IMR-90 (cell line): Measurements from ENCODE around the gene RYK. TPM values are rescaled to one million over a fixed set of nuclear protein-coding genes. Genes with fewer than 3 reads are reported as not detected.

Experiments used
- ATAC-seq: fragments of 200-7000 bp; cut with Tn5 transposase; 2 replicates; pipeline ENCODE4 v1.9.1; 2020; ENCODE audit warnings: low read depth, mild to moderate bottlenecking, moderate library complexity
- BruUV-seq: library from RNA; stranded (reverse); fragments of 400-500 nt; replicated peaks from 2 replicates; lab custom pipeline; 2021; lab: Mats Ljungman, UMichigan
- CTCF ChIA-PET: fragments of 300-600 bp; formaldehyde crosslinking; extraction: SDS; loops from one replicate; lab custom pipeline; 2021; ENCODE audit warnings: antibody characterized with exemption; lab: Yijun Ruan, JAX
- POLR2A ChIA-PET: fragments of 300-600 bp; sonication (Branson Sonifier 250); formaldehyde crosslinking; loops from one replicate; lab custom pipeline; 2022; ENCODE audit warnings: antibody characterized with exemption; ENCODE audit not compliant: unreplicated experiment; lab: Charles Lee
- DNase-seq: peaks from one replicate; pipeline ENCODE4 v3.0.0; 2013
- H2AFZ ChIP-seq: replicated peaks from 2 replicates; pipeline ENCODE3; 2013; ENCODE audit warnings: low read length, mild to moderate bottlenecking; ENCODE audit not compliant: poor library complexity
- H2AK5ac ChIP-seq: 2 replicates; pipeline ENCODE4 v1.6.1; 2013; ENCODE audit warnings: low read depth, low read length, inconsistent platforms
- H2AK9ac ChIP-seq: replicated peaks from 2 replicates; pipeline ENCODE3; 2013; ENCODE audit warnings: mild to moderate bottlenecking, low read depth, low read length, moderate library complexity; ENCODE audit not compliant: poor library complexity
- H2BK120ac ChIP-seq: 2 replicates; pipeline ENCODE4 v1.6.1; 2013; ENCODE audit warnings: low read depth, low read length, inconsistent platforms
- H2BK15ac ChIP-seq: 3 replicates; pipeline ENCODE4 v1.6.1; 2013; ENCODE audit warnings: low read depth, low read length, inconsistent platforms
- H2BK20ac ChIP-seq: 2 replicates; pipeline ENCODE4 v1.6.1; 2013; ENCODE audit warnings: low read depth, mild to moderate bottlenecking, inconsistent platforms, low read length, moderate library complexity
- H2BK5ac ChIP-seq: 2 replicates; pipeline ENCODE4 v1.6.1; 2013; ENCODE audit warnings: mild to moderate bottlenecking, low read depth, low read length, inconsistent platforms; ENCODE audit not compliant: poor library complexity, severe bottlenecking
- H3K14ac ChIP-seq: replicated peaks from 2 replicates; pipeline ENCODE4 v1.6.1; 2013; ENCODE audit warnings: low read depth, low read length, inconsistent platforms
- H3K18ac ChIP-seq: 2 replicates; pipeline ENCODE4 v1.6.1; 2013; ENCODE audit warnings: low read depth, low read length, control low read depth
- H3K23ac ChIP-seq: 2 replicates; pipeline ENCODE4 v1.6.1; 2013; ENCODE audit warnings: low read depth, low read length, inconsistent platforms
- H3K27ac ChIP-seq: 2 replicates; pipeline ENCODE4 v1.5.1; 2013; ENCODE audit warnings: mild to moderate bottlenecking, control low read depth, low read length; ENCODE audit not compliant: insufficient read depth
- H3K27me3 ChIP-seq: 2 replicates; pipeline ENCODE4 v1.6.1; 2013; ENCODE audit warnings: low read length; ENCODE audit not compliant: control insufficient read depth, insufficient read depth
- H3K36me3 ChIP-seq: 2 replicates; pipeline ENCODE4 v1.6.1; 2013; ENCODE audit warnings: low read length, mixed read lengths; ENCODE audit not compliant: control insufficient read depth, insufficient read depth
- H3K4ac ChIP-seq: 2 replicates; pipeline ENCODE4 v1.6.1; 2013; ENCODE audit warnings: low read depth, low read length, inconsistent platforms
- H3K4me1 ChIP-seq: 2 replicates; pipeline ENCODE4 v1.6.1; 2013; ENCODE audit warnings: low read length, mixed read lengths; ENCODE audit not compliant: control insufficient read depth, insufficient read depth
- H3K4me2 ChIP-seq: 2 replicates; pipeline ENCODE4 v1.6.1; 2013; ENCODE audit warnings: low read depth, mild to moderate bottlenecking, control low read depth, low read length, moderate library complexity
- H3K4me3 ChIP-seq: 2 replicates; pipeline ENCODE4 v1.5.1; 2013; ENCODE audit warnings: low read depth, mild to moderate bottlenecking, control low read depth, low read length, moderate library complexity; ENCODE audit not compliant: insufficient read depth
- H3K56ac ChIP-seq: 2 replicates; pipeline ENCODE4 v1.6.1; 2013; ENCODE audit warnings: low read length, inconsistent platforms; ENCODE audit not compliant: insufficient read depth; ENCODE audit errors: extremely low read depth
- H3K79me1 ChIP-seq, 2 experiments: 2 replicates each; pipeline ENCODE4 v1.6.1; 2013; ENCODE audit warnings: low read length in 2 of 2, inconsistent platforms in 1 of 2, low read depth in 1 of 2
- H3K9ac ChIP-seq: 2 replicates; pipeline ENCODE4 v1.6.1; 2013; ENCODE audit warnings: low read depth, low read length, control low read depth
- H3K9me1 ChIP-seq: 2 replicates; pipeline ENCODE4 v1.6.1; 2013; ENCODE audit warnings: low read length, inconsistent platforms; ENCODE audit not compliant: insufficient read depth
- H3K9me3 ChIP-seq: 2 replicates; pipeline ENCODE4 v1.6.1; 2013; ENCODE audit warnings: low read length; ENCODE audit not compliant: control insufficient read depth, insufficient read depth
- H4K20me1 ChIP-seq: 2 replicates; pipeline ENCODE4 v1.6.1; 2013; ENCODE audit warnings: low read length, inconsistent platforms; ENCODE audit not compliant: insufficient read depth
- H4K5ac ChIP-seq: 2 replicates; pipeline ENCODE4 v1.6.1; 2013; ENCODE audit warnings: mild to moderate bottlenecking, low read depth, low read length, control low read depth
- H4K8ac ChIP-seq, 2 experiments: 2 replicates each; pipeline ENCODE4 v1.6.1; 2013; ENCODE audit warnings: low read depth in 2 of 2, low read length in 2 of 2, control low read depth in 1 of 2, inconsistent platforms in 1 of 2
- H4K91ac ChIP-seq: 2 replicates; pipeline ENCODE4 v1.6.1; 2013; ENCODE audit warnings: low read depth, low read length, inconsistent platforms; ENCODE audit not compliant: insufficient read depth
- BHLHE40 ChIP-seq: fragments of 150-350 bp; IDR thresholded peaks from 2 replicates; pipeline ENCODE4 v1.6.1; 2016; ENCODE audit warnings: mild to moderate bottlenecking, low read depth, low read length
- CHD1 ChIP-seq: IDR thresholded peaks from 2 replicates; pipeline ENCODE4 v1.6.1; 2012; ENCODE audit warnings: low read depth, low read length, improper control_type of control experiment
- MAFK ChIP-seq: IDR thresholded peaks from 2 replicates; pipeline ENCODE4 v1.6.1; 2012; ENCODE audit warnings: low read depth, low read length, improper control_type of control experiment
- NFE2L2 ChIP-seq: fragments of 150-350 bp; IDR thresholded peaks from 2 replicates; pipeline ENCODE4 v1.6.1; 2016; ENCODE audit warnings: low read depth, mild to moderate bottlenecking, low read length
- POLR2A ChIP-seq: IDR thresholded peaks from 2 replicates; pipeline ENCODE4 v1.6.1; 2012; ENCODE audit warnings: mild to moderate bottlenecking, low read depth, low read length
- RAD21 ChIP-seq: IDR thresholded peaks from 2 replicates; pipeline ENCODE4 v1.6.1; 2012; ENCODE audit warnings: low read length, improper control_type of control experiment
- RCOR1 ChIP-seq: IDR thresholded peaks from 2 replicates; pipeline ENCODE4 v1.6.1; 2012; ENCODE audit warnings: mild to moderate bottlenecking, low read length, improper control_type of control experiment; ENCODE audit not compliant: insufficient replicate concordance
- SMC3 ChIP-seq: fragments of 150-350 bp; IDR thresholded peaks from 2 replicates; pipeline ENCODE4 v1.6.1; 2016; ENCODE audit warnings: low read depth, mild to moderate bottlenecking, antibody characterized with exemption, low read length, moderate library complexity
- WGBS, 2 experiments: methylation state at CpG; one replicate each; pipeline versions ENCODE4 v1.1.5 to v1.1.7; 2013; ENCODE audit warnings: missing lambda C conversion rate in 2 of 2; ENCODE audit not compliant: insufficient read length in 1 of 2; ENCODE audit errors: extremely low coverage in 2 of 2; 5-methylcytosine and 5-hydroxymethylcytosine counted together
- dilution Hi-C: fragments of 300-500 bp; cut with HindIII; formaldehyde crosslinking; loops from one replicate; pipeline ENCODE4 v1.14.3; 2018; ENCODE audit warnings: low sequenced_read_pairs; ENCODE audit not compliant: unreplicated experiment
- in situ Hi-C: fragments of 300-500 bp; cut with MboI; formaldehyde crosslinking; loops from 3 replicates; pipeline ENCODE4 v1.14.3; 2019; ENCODE audit warnings: low sequenced_read_pairs, inconsistent platforms, mixed read lengths
- intact Hi-C: fragments of 100-400 bp; cut with micrococcal nuclease; formaldehyde crosslinking; loops from 2 replicates; pipeline ENCODE4 v1.10.0; 2022
- polyA plus RNA-seq, 3 experiments: library from polyadenylated mRNA; depleted of rRNA; stranded (reverse); fragments of >200 nt; gene quantifications; 2 replicates each; pipeline ENCODE4 v1.2.3, GENCODE V29; 2012; ENCODE audit warnings: low replicate concordance in 1 of 3
- total RNA-seq: library from RNA; depleted of rRNA; stranded (reverse); fragments of >200 nt; gene quantifications from 2 replicates; pipeline ENCODE4 v1.2.3, GENCODE V29; 2012
- TF ChIP-seq, protein P1 (sequence below): fragments of 150-350 bp; IDR thresholded peaks from 2 replicates; pipeline ENCODE4 v1.6.1; 2017; ENCODE audit warnings: mild to moderate bottlenecking, antibody characterized with exemption, low read length, low read depth
- TF ChIP-seq, protein P2 (sequence below): fragments of 150-350 bp; IDR thresholded peaks from 2 replicates; pipeline ENCODE4 v1.6.1; 2016; ENCODE audit warnings: low read depth, mild to moderate bottlenecking, low read length, moderate library complexity, borderline replicate concordance

The RYK gene
- total and polyA plus RNA-seq, 2 of the 4 experiments (the other 2 are of a cell fraction): 42.4 to 106 TPM

DNA sequence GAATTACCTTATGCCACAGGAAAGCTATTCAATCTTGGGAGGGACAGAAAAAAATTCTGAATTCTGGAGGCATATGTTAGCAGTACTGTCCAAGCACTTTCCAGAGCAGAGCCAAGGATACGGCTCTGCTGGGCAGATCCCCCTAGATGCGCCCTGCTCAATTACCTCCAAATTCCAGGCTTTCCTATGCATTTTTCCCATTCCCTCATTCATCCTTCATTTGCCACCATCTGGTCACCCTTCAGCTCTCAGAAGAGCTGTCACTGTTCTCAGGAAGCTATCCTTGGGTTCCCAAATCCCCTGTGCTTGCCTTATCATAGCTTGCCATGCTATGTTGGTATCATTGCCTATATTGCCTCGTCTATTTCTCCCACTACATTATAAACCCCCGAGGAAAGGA, 45.2 kb downstream of the RYK start:
- Histone ChIP-seq H4K8ac (no peak overlapping the region), H2AK5ac (no peak overlapping the region), H3K4me3 (no peak overlapping the region), H2AFZ (no peak overlapping the region), H3K14ac (no peak overlapping the region), H2BK20ac (no peak overlapping the region), H3K18ac (no peak overlapping the region), H3K9ac (no peak overlapping the region), H3K9me3 (no peaks in the 10 kb centered on the region), H3K27ac (no peak overlapping the region), H3K27me3 (no peaks in the 10 kb centered on the region), H3K4ac (no peak overlapping the region), H4K20me1 (peaks cover 3% of the 10 kb centered on the region; the same call in 1 of the 2 replicates), H3K4me1 (peaks cover 10% of the 10 kb centered on the region), H2BK5ac (no peak overlapping the region), H3K79me1 (peaks cover 19 to 37% of the 10 kb centered on the region in 2 experiments; a peak in 3 of 4 replicates), H3K36me3 (peaks cover 4% of the 10 kb centered on the region), H2AK9ac (no peak overlapping the region), H4K5ac (no peak overlapping the region), H3K9me1 (no peaks in the 10 kb centered on the region), H3K56ac (no peak overlapping the region), H4K91ac (no peak overlapping the region), H2BK15ac (no peak overlapping the region), H3K4me2 (no peak overlapping the region), H3K23ac (no peak overlapping the region), H2BK120ac (no peak overlapping the region)
- in situ Hi-C loops: loop anchor here (5.0 to 10.0 kb wide), 2 partner anchors 277 to 381 kb away; no protein-coding TSS in a partner anchor
- ATAC-seq (no peak), DNase-seq (no peak)
- TF ChIP-seq RAD21 (no peak), SMC3 (no peak), BHLHE40 (no peak), CHD1 (no peak), NFE2L2 (no peak), MAFK (no peak), POLR2A (no peak), RCOR1 (no peak)
- TF ChIP-seq, protein P1, sequence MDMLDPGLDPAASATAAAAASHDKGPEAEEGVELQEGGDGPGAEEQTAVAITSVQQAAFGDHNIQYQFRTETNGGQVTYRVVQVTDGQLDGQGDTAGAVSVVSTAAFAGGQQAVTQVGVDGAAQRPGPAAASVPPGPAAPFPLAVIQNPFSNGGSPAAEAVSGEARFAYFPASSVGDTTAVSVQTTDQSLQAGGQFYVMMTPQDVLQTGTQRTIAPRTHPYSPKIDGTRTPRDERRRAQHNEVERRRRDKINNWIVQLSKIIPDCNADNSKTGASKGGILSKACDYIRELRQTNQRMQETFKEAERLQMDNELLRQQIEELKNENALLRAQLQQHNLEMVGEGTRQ: no peak
- TF ChIP-seq, protein P2, sequence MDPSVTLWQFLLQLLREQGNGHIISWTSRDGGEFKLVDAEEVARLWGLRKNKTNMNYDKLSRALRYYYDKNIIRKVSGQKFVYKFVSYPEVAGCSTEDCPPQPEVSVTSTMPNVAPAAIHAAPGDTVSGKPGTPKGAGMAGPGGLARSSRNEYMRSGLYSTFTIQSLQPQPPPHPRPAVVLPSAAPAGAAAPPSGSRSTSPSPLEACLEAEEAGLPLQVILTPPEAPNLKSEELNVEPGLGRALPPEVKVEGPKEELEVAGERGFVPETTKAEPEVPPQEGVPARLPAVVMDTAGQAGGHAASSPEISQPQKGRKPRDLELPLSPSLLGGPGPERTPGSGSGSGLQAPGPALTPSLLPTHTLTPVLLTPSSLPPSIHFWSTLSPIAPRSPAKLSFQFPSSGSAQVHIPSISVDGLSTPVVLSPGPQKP: no peak
- WGBS, 2 experiments: 100% methylated on average over 2 of the region's 4 CpGs; no CpG with 5 or more reads in 1 of the 2 experiments
- POLR2A ChIA-PET: no interaction called here
- BruUV-seq: no TSS peak
- intact Hi-C loops: no loop called here
- dilution Hi-C loops: no loop called here
- CTCF ChIA-PET: no interaction called here
